T-helper 2 cell treated with Interferon-gamma antibody and Interleukin-4, amounts not matched to agents 100 ng/mL and 5 ng/mL, for 36 hours (primary cell): ENCODE results near the gene ZNF311. TPM values are rescaled to one million over a fixed set of nuclear protein-coding genes. Genes with fewer than 3 reads are reported as not detected.

Experiments
- intact Hi-C: fragments of 100-400 bp; cut with micrococcal nuclease; formaldehyde crosslinking; loops from one replicate; pipeline ENCODE4 v1.15.1; 2023
- total RNA-seq: library from RNA; stranded (reverse); gene quantifications from 2 replicates; pipeline ENCODE4 v1.2.3, GENCODE V29; 2022

ZNF311 gene
- total RNA-seq = 0.66 and 0.77 TPM in 2 replicates

- intact Hi-C loops = no loop called here
Measured at GRCh38 chr6:29005183-29005885, at the start of gene ZNF311. TSS of gene ZNF311 (minus strand) at chr6:29005315. CDS start at chr6:29003954, 1,361 bp downstream.

- intact Hi-C loops = no loop called here
Measured at GRCh38 chr6:29051680-29052079, 46.6 kb upstream of the ZNF311 start.

GRCh38 chr6:29045075-29045474, 40.0 kb upstream of the ZNF311 start, which contains the start of gene OR2W1:
TSS of gene OR2W1 (minus strand) at chr6:29045175. CDS start at chr6:29045175, 0 bp downstream.
- intact Hi-C loops = no loop called here

GRCh38 chr6:29035951-29036350, 30.8 kb upstream of the ZNF311 start:
- intact Hi-C loops = no loop called here

- intact Hi-C loops = no loop called here
Measured at GRCh38 chr6:29028821-29029220, 23.7 kb upstream of the ZNF311 start.

GRCh38 chr6:29025927-29026585, 20.9 kb upstream of the ZNF311 start:
- intact Hi-C loops = no loop called here

GRCh38 chr6:29021434-29021833, 16.3 kb upstream of the ZNF311 start:
- intact Hi-C loops = no loop called here

- intact Hi-C loops = loop anchor here (10.0 kb wide), 1 partner anchor 565 kb away; the partner anchor contains the start of gene OR2H2
Measured at GRCh38 chr6:29019629-29020028, 14.5 kb upstream of the ZNF311 start.

GRCh38 chr6:29017428-29017802, 12.3 kb upstream of the ZNF311 start:
- intact Hi-C loops = loop anchor here (1.0 to 10.0 kb wide), 6 partner anchors 36 to 567 kb away; partner anchors contain the start of gene OR2H2

GRCh38 chr6:29016559-29017427, 11.7 kb upstream of the ZNF311 start:
- intact Hi-C loops = loop anchor here (1.0 to 10.0 kb wide), 8 partner anchors 35 to 568 kb away; partner anchors contain the start of gene OR2H2

GRCh38 chr6:29014729-29015608, 9.9 kb upstream of the ZNF311 start:
- intact Hi-C loops = loop anchor here (10.0 kb wide), 1 partner anchor 570 kb away; the partner anchor contains the start of gene OR2H2

GRCh38 chr6:29011276-29011734, 6.2 kb upstream of the ZNF311 start:
- intact Hi-C loops = loop anchor here (1.0 to 10.0 kb wide), 2 partner anchors 115 to 573 kb away; partner anchors contain the start of gene OR2H2

GRCh38 chr6:29009358-29009757, 4.2 kb upstream of the ZNF311 start:
- intact Hi-C loops = no loop called here

GRCh38 chr6:29008089-29008488, 3.0 kb upstream of the ZNF311 start:
- intact Hi-C loops = no loop called here

- intact Hi-C loops = no loop called here
Measured at GRCh38 chr6:28996844-28997510, 8.1 kb downstream of the ZNF311 start.

GRCh38 chr6:28995093-28995650, 9.9 kb downstream of the ZNF311 start:
- intact Hi-C loops = no loop called here

- intact Hi-C loops = loop anchor here (2.0 to 10.0 kb wide), 2 partner anchors 66 to 1304 kb away; partner anchors contain the start of gene TRIM27
Measured at GRCh38 chr6:28988536-28989311, 16.4 kb downstream of the ZNF311 start.

- intact Hi-C loops = loop anchor here (10.0 kb wide), 1 partner anchor 1301 kb away; no protein-coding TSS in a partner anchor
Measured at GRCh38 chr6:28985462-28986164, 19.5 kb downstream of the ZNF311 start.
